Fibroblast of lung (primary cell): ENCODE results near the gene CITED2.

Experiments used
- CTCF ChIP-seq, 2 donors: IDR thresholded peaks in 1 of 2; conservative IDR thresholded peaks in 1 of 2; 1 replicate in 1 of 2; 2 replicates in 1 of 2; pipeline ENCODE4 v1.5.1; 2011 to 2012; ENCODE audit warnings: low read length in 2 of 2, control low read depth in 1 of 2, inconsistent platforms in 1 of 2, low read depth in 1 of 2, mild to moderate bottlenecking in 1 of 2
- EZH2 ChIP-seq: IDR thresholded peaks from 2 replicates; pipeline ENCODE4 v1.5.1; 2012; ENCODE audit warnings: low read length, control low read depth, mild to moderate bottlenecking; ENCODE audit errors: missing control alignments

GRCh38 chr6:139325125-139325524, 49.3 kb downstream of the CITED2 start:
- TF ChIP-seq CTCF (conservative IDR thresholded peaks at IDR 0.05 in 1 of 2, IDR thresholded peaks at IDR 0.05 in 1 of 2; ENCODE audit: low read depth in 1 of 2, low read length in 2 of 2) (no peak), EZH2 (no peak)
